K562 (cell line): ENCODE data around the gene LMOD1. TPM values are rescaled to one million over a fixed set of nuclear protein-coding genes. Genes with fewer than 3 reads are reported as not detected.

Experiments used
- ARHGAP35 ChIP-seq: fragments of 450-650 bp; IDR thresholded peaks from 2 replicates; pipeline ENCODE4 v1.6.1; 2018; ENCODE audit not compliant: partially characterized antibody
- CBX1 ChIP-seq: sonication (generic); IDR thresholded peaks from 2 replicates; pipeline ENCODE4 v1.6.1; 2016; ENCODE audit warnings: antibody characterized with exemption, low read depth, mild to moderate bottlenecking
- CREB1 ChIP-seq, 2 experiments: sonication (generic) in 1 of 2; formaldehyde crosslinking in 1 of 2; IDR thresholded peaks; 2 replicates each; pipeline versions ENCODE4 v1.6.1 to v1.8.0; 2012 to 2022; ENCODE audit warnings: inconsistent platforms in 1 of 2, mild to moderate bottlenecking in 1 of 2, missing genetic modification reagents in 1 of 2, moderate library complexity in 1 of 2
- DPF2 ChIP-seq: fragments of 450-650 bp; IDR thresholded peaks from 2 replicates; pipeline ENCODE4 v1.6.1; 2016
- GATAD2A ChIP-seq: fragments of 450-650 bp; IDR thresholded peaks from 2 replicates; pipeline ENCODE4 v1.6.1; 2017
- HDAC2 ChIP-seq: fragments of 450-650 bp; IDR thresholded peaks from 2 replicates; pipeline ENCODE4 v1.6.1; 2016; ENCODE audit warnings: mild to moderate bottlenecking
- HDAC6 ChIP-seq: IDR thresholded peaks from 2 replicates; pipeline ENCODE4 v1.6.1; 2012; ENCODE audit warnings: low read depth, mild to moderate bottlenecking, control low read depth, inconsistent platforms, low read length, moderate library complexity
- JUND ChIP-seq, 2 experiments: IDR thresholded peaks; 2 replicates in 1 of 2; 3 replicates in 1 of 2; pipeline ENCODE4 v1.6.1; 2011; ENCODE audit warnings: borderline replicate concordance in 2 of 2, low read depth in 2 of 2, low read length in 2 of 2, improper control_type of control experiment in 1 of 2, missing biosample characterization in 1 of 2, missing genetic modification characterization in 1 of 2, missing genetic modification reagents in 1 of 2
- MTA1 ChIP-seq: fragments of 450-650 bp; IDR thresholded peaks from 2 replicates; pipeline ENCODE4 v1.6.1; 2017; ENCODE audit warnings: borderline replicate concordance
- POLR2B ChIP-seq: fragments of 450-650 bp; IDR thresholded peaks from 2 replicates; pipeline ENCODE4 v1.6.1; 2018; ENCODE audit warnings: low read depth; ENCODE audit not compliant: partially characterized antibody
- RBM17 ChIP-seq: fragments of 200-400 bp; formaldehyde crosslinking; IDR thresholded peaks from 2 replicates; pipeline ENCODE4 v1.6.1; 2017; ENCODE audit warnings: low read depth, mild to moderate bottlenecking, low read length, borderline replicate concordance
- SMAD4 ChIP-seq: fragments of 250-450 bp; sonication (Bioruptor Pico); conservative IDR thresholded peaks from 2 replicates; pipeline ENCODE4 v1.8.0; 2021; ENCODE audit warnings: inconsistent platforms, mild to moderate bottlenecking, moderate library complexity
- ZNF589 ChIP-seq: fragments of 200-800 bp; sonication (Bioruptor generic); IDR thresholded peaks from 2 replicates; pipeline ENCODE4 v1.6.1; 2016; ENCODE audit warnings: low read depth, missing genetic modification characterization, missing compliant biosample characterization
- polyA plus RNA-seq, 8 experiments: library from polyadenylated mRNA; depleted of rRNA in 4 of 8; stranded (reverse) in 5 of 8; unstranded in 3 of 8; fragments of >200 nt; fragmentation: Nextera tagmentation in 2 of 8; fragmentation: Illumina TruSeq in 1 of 8; extraction: Ambion mirVana in 2 of 8; extraction: Trizol in 1 of 8; gene quantifications; 2 replicates each; pipeline versions ENCODE4 v1.2.1 to v1.2.3, GENCODE V29; 2011 to 2014; ENCODE audit warnings: inconsistent platforms in 1 of 8, missing spikeins in 1 of 8
- total RNA-seq, 7 experiments: library from RNA; depleted of rRNA in 6 of 7; stranded (reverse); fragments of >200 nt in 6 of 7; fragmentation: Illumina TruSeq in 2 of 7; extraction: Trizol in 2 of 7; gene quantifications; 2 replicates each; pipeline versions ENCODE4 v1.2.1 to v1.2.3, GENCODE V29; 2011 to 2021; ENCODE audit warnings: low replicate concordance in 1 of 7
- TF ChIP-seq, protein P1 (sequence below): sonication (generic); formaldehyde crosslinking; IDR thresholded peaks from 2 replicates; pipeline ENCODE4 v1.8.0; 2023; ENCODE audit warnings: mild to moderate bottlenecking, missing genetic modification reagents
- TF ChIP-seq, protein P2 (sequence below): fragments of 450-650 bp; formaldehyde crosslinking; conservative IDR thresholded peaks from 2 replicates; pipeline ENCODE4 v1.4.0; 2022; ENCODE audit warnings: mild to moderate bottlenecking, missing genetic modification characterization

The LMOD1 gene
- total and polyA plus RNA-seq, 9 of the 15 experiments (the other 6 are each of a cell fraction or from before 2014, with no cell fraction given): 0.03 to 0.54 (median 0.38) TPM; not detected in 1

DNA sequence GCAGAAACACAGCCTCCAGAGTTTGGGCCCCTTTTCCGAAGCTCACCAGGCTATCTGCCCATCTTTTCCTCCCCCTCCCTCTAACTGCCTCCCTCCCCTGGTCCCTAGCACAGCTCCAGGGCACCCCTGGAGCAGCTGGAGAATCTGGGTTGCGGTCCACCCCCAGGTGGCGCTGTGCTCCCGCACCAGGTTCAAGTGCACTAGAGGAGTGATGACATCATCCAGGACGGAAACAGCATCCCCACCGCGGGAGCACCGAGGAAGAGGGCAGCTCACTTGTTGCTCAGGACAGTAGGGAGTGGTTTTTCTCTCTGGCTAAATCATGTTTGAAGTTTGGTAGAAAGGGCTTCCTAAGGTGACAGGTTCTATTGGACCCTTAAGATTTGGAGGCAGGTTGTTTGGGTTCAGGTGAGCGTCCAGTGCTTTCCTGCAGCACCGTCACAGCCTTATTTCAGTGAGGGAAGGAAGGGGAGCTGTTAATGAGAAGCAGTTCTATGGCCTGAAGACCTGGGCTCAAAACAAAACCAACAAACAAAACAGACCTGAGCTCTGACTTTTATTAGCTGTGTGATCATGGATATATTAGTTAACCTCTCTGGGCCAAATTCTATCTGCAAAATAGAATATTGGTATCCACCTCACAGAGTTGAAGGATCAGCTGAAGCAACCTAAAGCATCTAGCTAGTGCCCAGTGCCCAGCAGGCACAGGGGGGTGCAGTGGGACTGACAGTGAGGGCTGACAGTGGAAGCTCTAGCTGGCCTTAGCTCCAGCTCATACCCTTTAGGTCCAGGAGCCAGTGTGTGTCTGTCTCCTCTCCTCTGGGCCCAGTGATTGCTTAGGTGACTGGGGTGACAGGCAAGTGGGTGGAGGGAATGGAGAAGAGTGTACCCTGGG is 50.2 kb downstream of the LMOD1 start (continued):
- TF ChIP-seq CREB1 (IDR thresholded peaks at IDR 0.05): peak; percentile 79
- TF ChIP-seq CREB1 (CRISPR knock-in tag; IDR thresholded peaks at IDR 0.05): peak; percentile 75
- no peak for TF ChIP-seq HDAC6
- TF ChIP-seq DPF2: peak; percentile 77
- TF ChIP-seq, protein P1, sequence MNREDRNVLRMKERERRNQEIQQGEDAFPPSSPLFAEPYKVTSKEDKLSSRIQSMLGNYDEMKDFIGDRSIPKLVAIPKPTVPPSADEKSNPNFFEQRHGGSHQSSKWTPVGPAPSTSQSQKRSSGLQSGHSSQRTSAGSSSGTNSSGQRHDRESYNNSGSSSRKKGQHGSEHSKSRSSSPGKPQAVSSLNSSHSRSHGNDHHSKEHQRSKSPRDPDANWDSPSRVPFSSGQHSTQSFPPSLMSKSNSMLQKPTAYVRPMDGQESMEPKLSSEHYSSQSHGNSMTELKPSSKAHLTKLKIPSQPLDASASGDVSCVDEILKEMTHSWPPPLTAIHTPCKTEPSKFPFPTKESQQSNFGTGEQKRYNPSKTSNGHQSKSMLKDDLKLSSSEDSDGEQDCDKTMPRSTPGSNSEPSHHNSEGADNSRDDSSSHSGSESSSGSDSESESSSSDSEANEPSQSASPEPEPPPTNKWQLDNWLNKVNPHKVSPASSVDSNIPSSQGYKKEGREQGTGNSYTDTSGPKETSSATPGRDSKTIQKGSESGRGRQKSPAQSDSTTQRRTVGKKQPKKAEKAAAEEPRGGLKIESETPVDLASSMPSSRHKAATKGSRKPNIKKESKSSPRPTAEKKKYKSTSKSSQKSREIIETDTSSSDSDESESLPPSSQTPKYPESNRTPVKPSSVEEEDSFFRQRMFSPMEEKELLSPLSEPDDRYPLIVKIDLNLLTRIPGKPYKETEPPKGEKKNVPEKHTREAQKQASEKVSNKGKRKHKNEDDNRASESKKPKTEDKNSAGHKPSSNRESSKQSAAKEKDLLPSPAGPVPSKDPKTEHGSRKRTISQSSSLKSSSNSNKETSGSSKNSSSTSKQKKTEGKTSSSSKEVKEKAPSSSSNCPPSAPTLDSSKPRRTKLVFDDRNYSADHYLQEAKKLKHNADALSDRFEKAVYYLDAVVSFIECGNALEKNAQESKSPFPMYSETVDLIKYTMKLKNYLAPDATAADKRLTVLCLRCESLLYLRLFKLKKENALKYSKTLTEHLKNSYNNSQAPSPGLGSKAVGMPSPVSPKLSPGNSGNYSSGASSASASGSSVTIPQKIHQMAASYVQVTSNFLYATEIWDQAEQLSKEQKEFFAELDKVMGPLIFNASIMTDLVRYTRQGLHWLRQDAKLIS (CRISPR knock-in tag): peak; percentile 81
- 0 out of 2 replicates have a peak, but pooled peaks have one; percentile 44 for TF ChIP-seq MTA1
- TF ChIP-seq GATAD2A: peak; percentile 44; the same call in 1 of the 2 replicates
- peak; percentile 59 for TF ChIP-seq HDAC2
- peak; percentile 100 for TF ChIP-seq JUND (IDR thresholded peaks at IDR 0.05; ENCODE audit: borderline replicate concordance, low read depth, low read length)
- peak; percentile 100 for TF ChIP-seq JUND (tag; IDR thresholded peaks at IDR 0.05; ENCODE audit: borderline replicate concordance, low read depth, low read length)
- TF ChIP-seq SMAD4 (CRISPR knock-in tag): peak; percentile 27; the same call in 1 of the 2 replicates
- TF ChIP-seq CBX1: peak; percentile 47; the same call in 1 of the 2 replicates
- no peak for TF ChIP-seq ARHGAP35
- TF ChIP-seq, protein P2, sequence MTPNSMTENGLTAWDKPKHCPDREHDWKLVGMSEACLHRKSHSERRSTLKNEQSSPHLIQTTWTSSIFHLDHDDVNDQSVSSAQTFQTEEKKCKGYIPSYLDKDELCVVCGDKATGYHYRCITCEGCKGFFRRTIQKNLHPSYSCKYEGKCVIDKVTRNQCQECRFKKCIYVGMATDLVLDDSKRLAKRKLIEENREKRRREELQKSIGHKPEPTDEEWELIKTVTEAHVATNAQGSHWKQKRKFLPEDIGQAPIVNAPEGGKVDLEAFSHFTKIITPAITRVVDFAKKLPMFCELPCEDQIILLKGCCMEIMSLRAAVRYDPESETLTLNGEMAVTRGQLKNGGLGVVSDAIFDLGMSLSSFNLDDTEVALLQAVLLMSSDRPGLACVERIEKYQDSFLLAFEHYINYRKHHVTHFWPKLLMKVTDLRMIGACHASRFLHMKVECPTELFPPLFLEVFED (CRISPR knock-in tag): 0 out of 2 replicates have a peak, but pooled peaks have one; percentile 24
- no peak for TF ChIP-seq POLR2B
- no peak for TF ChIP-seq RBM17
- peak; percentile 55; the same call in 1 of the 2 replicates for TF ChIP-seq ZNF589 (CRISPR knock-in tag)
